GM20000 (cell line): ENCODE results near the gene KLHL29.

Experiments used
- DNase-seq: peaks from one replicate; pipeline ENCODE4 v3.0.0; 2012; ENCODE audit warnings: low spot score
- TF ChIP-seq, protein P1 (sequence below): IDR thresholded peaks from 2 replicates; pipeline ENCODE4 v1.5.1; 2012; ENCODE audit warnings: mild to moderate bottlenecking, control low read depth; ENCODE audit errors: extremely low read depth, missing control alignments

KLHL29 gene

GRCh38 chr2:23397478-23397877, 12.5 kb downstream of the KLHL29 start:
- DNase-seq: no peak
- TF ChIP-seq, protein P1, sequence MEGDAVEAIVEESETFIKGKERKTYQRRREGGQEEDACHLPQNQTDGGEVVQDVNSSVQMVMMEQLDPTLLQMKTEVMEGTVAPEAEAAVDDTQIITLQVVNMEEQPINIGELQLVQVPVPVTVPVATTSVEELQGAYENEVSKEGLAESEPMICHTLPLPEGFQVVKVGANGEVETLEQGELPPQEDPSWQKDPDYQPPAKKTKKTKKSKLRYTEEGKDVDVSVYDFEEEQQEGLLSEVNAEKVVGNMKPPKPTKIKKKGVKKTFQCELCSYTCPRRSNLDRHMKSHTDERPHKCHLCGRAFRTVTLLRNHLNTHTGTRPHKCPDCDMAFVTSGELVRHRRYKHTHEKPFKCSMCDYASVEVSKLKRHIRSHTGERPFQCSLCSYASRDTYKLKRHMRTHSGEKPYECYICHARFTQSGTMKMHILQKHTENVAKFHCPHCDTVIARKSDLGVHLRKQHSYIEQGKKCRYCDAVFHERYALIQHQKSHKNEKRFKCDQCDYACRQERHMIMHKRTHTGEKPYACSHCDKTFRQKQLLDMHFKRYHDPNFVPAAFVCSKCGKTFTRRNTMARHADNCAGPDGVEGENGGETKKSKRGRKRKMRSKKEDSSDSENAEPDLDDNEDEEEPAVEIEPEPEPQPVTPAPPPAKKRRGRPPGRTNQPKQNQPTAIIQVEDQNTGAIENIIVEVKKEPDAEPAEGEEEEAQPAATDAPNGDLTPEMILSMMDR: no peak

DNA sequence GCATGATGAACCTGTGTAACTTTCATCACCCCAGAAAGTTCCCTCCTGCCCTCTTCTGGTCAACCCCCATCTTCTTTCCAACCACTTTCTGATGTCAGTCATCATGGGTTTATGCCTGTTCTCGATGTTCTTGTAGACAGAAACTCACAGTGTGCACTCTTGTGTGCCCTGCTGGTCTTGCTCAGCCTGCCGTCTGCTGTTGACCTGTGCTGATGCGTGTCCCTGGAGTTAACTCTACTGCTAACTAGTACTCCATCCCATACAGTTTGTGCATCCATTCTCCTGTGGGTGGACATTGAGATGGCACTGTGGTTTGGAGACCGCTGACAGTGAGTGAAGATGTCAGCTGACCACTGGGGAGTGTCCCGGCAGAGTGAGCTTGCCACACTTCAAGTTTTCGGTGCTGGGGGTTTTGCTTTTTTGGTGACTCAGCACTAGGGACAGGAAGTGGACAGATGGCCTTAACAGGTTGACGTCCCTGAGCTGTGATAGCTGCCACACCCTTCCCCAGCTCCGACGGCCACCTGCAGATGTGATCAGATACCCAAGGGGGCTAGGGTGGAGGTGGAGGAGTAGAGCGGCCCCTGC, 14.8 kb downstream of the KLHL29 start:
- TF ChIP-seq, protein P1: no peak
- peak; percentile 52 for DNase-seq

GRCh38 chr2:23400703-23401102, 15.7 kb downstream of the KLHL29 start:
- DNase-seq: no peak
- TF ChIP-seq, protein P1: no peak

- no peak for DNase-seq
- TF ChIP-seq, protein P1: no peak
Measured at GRCh38 chr2:23401427-23402204, 16.6 kb downstream of the KLHL29 start.

DNA sequence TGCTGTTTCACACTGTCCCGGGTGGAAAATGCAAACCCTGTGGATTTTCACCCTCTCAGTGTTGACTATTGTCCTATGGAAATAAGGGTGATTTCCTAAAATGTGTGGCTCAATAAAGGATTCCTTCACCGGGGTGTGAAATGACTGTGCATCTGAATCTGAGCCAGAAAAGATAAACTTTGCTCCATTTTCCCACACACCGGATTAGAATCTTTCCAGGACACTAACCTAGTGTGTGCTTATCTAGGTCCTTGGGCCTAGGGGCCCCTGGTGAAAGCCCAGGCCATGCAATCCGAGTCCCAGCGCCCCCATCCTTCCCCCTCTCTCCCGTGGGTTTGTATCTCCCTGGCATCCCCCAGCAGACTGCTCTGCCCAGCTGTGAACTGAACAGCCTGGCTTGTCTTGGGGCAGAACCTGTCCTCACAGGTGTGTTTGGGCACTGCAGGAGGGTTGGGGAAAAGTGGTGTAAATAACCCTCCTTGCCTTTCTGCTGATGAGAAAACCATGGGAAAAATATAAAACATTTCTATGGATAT, 17.3 kb downstream of the KLHL29 start:
- TF ChIP-seq, protein P1: no peak
- DNase-seq: no peak

- TF ChIP-seq, protein P1: no peak
- DNase-seq: peak; percentile 57
Measured at GRCh38 chr2:23404426-23404825, 19.4 kb downstream of the KLHL29 start.

- TF ChIP-seq, protein P1: no peak
- DNase-seq: no peak
Measured at GRCh38 chr2:23409248-23409647, 24.3 kb downstream of the KLHL29 start.
